Natural killer cell (primary cell): ENCODE data around the gene FURIN. TPM values are rescaled to one million over a fixed set of nuclear protein-coding genes. Genes with fewer than 3 reads are reported as not detected.
A peak's percentile ranks its signal among the peaks of the same experiment; 100 is the strongest.
"Not testable (repeated sequence)": the region's sequence is repeated elsewhere in the genome, so short reads cannot be mapped to it uniquely, and the experiment has no call there.

Experiments used
- ATAC-seq, 3 donors: fragments of 150-1000 bp in 2 of 3; fragments of 200-7000 bp in 1 of 3; cut with Tn5 transposase; 1 replicate in 1 of 3; 2 replicates in 2 of 3; pipeline ENCODE4 v1.10.0; 2021; ENCODE audit warnings: mild to moderate bottlenecking in 2 of 3, moderate library complexity in 2 of 3
- DNase-seq, 2 donors: peaks; one replicate each; pipeline versions ENCODE4 v3.0.0 to v3.0.0-alpha.2; 2013 to 2021; ENCODE audit warnings: mixed read lengths in 1 of 2
- H3K27ac ChIP-seq: one replicate; pipeline ENCODE4 v1.5.1; 2013; ENCODE audit warnings: mild to moderate bottlenecking, low read length
- H3K27me3 ChIP-seq: one replicate; pipeline ENCODE4 v1.6.1; 2013; ENCODE audit warnings: low read length; ENCODE audit not compliant: control insufficient read depth, insufficient read depth
- H3K36me3 ChIP-seq: one replicate; pipeline ENCODE4 v1.6.1; 2013; ENCODE audit warnings: low read length; ENCODE audit not compliant: control insufficient read depth, insufficient read depth
- H3K4me1 ChIP-seq: one replicate; pipeline ENCODE4 v1.6.1; 2013; ENCODE audit warnings: low read length; ENCODE audit not compliant: control insufficient read depth, insufficient read depth
- H3K4me3 ChIP-seq: one replicate; pipeline ENCODE4 v1.5.1; 2013; ENCODE audit warnings: low read length
- H3K9me3 ChIP-seq: one replicate; pipeline ENCODE4 v1.6.1; 2013; ENCODE audit warnings: low read length; ENCODE audit not compliant: control insufficient read depth, insufficient read depth
- H3K27ac Mint-ChIP-seq, 2 donors: one replicate each; pipeline ENCODE4 v1.8.0; 2022; ENCODE audit warnings: mild to moderate bottlenecking in 2 of 2, mixed read lengths in 2 of 2, moderate library complexity in 1 of 2
- H3K27me3 Mint-ChIP-seq, 2 donors: one replicate each; pipeline ENCODE4 v1.8.0; 2022; ENCODE audit warnings: low read depth in 2 of 2, mixed read lengths in 2 of 2
- H3K36me3 Mint-ChIP-seq: one replicate; pipeline ENCODE4 v1.8.0; 2022; ENCODE audit warnings: mixed read lengths
- H3K4me1 Mint-ChIP-seq, 2 donors: one replicate each; pipeline ENCODE4 v1.8.0; 2022; ENCODE audit warnings: mixed read lengths in 2 of 2
- H3K4me3 Mint-ChIP-seq: one replicate; pipeline ENCODE4 v1.8.0; 2022; ENCODE audit warnings: mild to moderate bottlenecking, moderate library complexity, mixed read lengths
- H3K9me3 Mint-ChIP-seq, 2 donors: one replicate each; pipeline ENCODE4 v1.8.0; 2022; ENCODE audit warnings: mixed read lengths in 2 of 2
- CTCF ChIP-seq: fragments of 200-600 bp; IDR thresholded peaks from one replicate; pipeline ENCODE4 v1.8.0; 2022; ENCODE audit warnings: antibody characterized with exemption
- WGBS: methylation state at CpG from one replicate; pipeline ENCODE4 v1.1.7; 2013; ENCODE audit warnings: missing lambda C conversion rate; ENCODE audit not compliant: insufficient coverage; 5-methylcytosine and 5-hydroxymethylcytosine counted together
- intact Hi-C: fragments of 100-400 bp; cut with micrococcal nuclease; formaldehyde crosslinking; loops from one replicate; pipeline ENCODE4 v1.14.2; 2022
- total RNA-seq, 4 donors: library from RNA; stranded (reverse); fragments of 120-200 nt in 1 of 4; gene quantifications; one replicate each; pipeline versions ENCODE4 v1.2.3 to v1.2.4, GENCODE V29; 2013 to 2022

The FURIN gene
- total RNA-seq, 3 donors from 2014 or later (not counting 1 experiment from before 2014, with no cell fraction given), result 110 to 178 (median 172) TPM

GRCh38 chr15:90924375-90924774 lies 56.0 kb downstream of the FURIN start:
- no peak for DNase-seq
- Mint-ChIP-seq H3K9me3 (no peaks in the 10 kb centered on the region), H3K27me3 (no peaks in the 10 kb centered on the region), H3K27ac (no peak overlapping the region), H3K36me3 (peaks cover 15% of the 10 kb centered on the region), H3K4me1 (peaks cover under 1 to 1% of the 10 kb centered on the region in 2 donors), H3K4me3 (no peak overlapping the region)
- peaks cover 4% of the 10 kb centered on the region for H3K4me1 ChIP-seq
- intact Hi-C loops, result no loop called here
- ATAC-seq, result no peak
- no peak overlapping the region for H3K27ac ChIP-seq
- no peaks in the 10 kb centered on the region for H3K9me3 ChIP-seq
- H3K36me3 ChIP-seq, result peaks cover 21% of the 10 kb centered on the region
- no peak overlapping the region for H3K4me3 ChIP-seq
- WGBS, result 71% methylated on average over 4 of the region's 5 CpGs
- TF ChIP-seq CTCF, result no peak
- no peaks in the 10 kb centered on the region for H3K27me3 ChIP-seq

DNA sequence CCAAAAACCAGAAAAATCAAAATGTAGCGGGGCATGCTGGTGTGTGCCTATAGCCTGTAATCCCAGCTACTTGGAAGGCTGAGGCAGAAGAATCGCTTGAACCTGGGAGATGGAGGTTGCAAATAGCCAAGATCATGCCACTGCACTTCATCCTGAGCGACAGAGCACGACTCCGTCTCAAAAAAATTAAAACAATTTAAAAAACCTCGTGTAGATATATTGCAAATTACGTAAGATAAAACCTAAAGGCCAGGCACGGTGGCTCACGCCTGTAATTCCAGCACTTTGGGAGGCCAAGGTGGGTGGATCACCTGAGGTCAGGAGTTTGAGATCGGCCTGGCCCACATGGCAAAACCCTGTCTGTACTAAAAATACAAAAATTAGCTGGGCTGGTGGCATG lies 58.4 kb downstream of the FURIN start:
- peaks cover 21% of the 10 kb centered on the region for H3K4me1 ChIP-seq
- H3K36me3 ChIP-seq, H3K4me3 Mint-ChIP-seq, H3K27ac ChIP-seq, H3K36me3 Mint-ChIP-seq, H3K9me3 ChIP-seq, intact Hi-C loops, H3K27me3 Mint-ChIP-seq, H3K27ac Mint-ChIP-seq, DNase-seq, H3K27me3 ChIP-seq, ATAC-seq, H3K9me3 Mint-ChIP-seq, H3K4me3 ChIP-seq: not testable (repeated sequence)
- WGBS, result 97% methylated on average over 10 of the region's 10 CpGs
- H3K4me1 Mint-ChIP-seq, result peaks cover 24% of the 10 kb centered on the region in 2 donors

- H3K36me3 ChIP-seq, H3K9me3 ChIP-seq, intact Hi-C loops, H3K9me3 Mint-ChIP-seq, ATAC-seq, H3K27me3 ChIP-seq, H3K27ac ChIP-seq, H3K4me3 ChIP-seq, H3K27me3 Mint-ChIP-seq, DNase-seq, H3K36me3 Mint-ChIP-seq: not testable (repeated sequence)
- Mint-ChIP-seq H3K4me1 (peaks cover 30 to 31% of the 10 kb centered on the region in 2 donors), H3K27ac (peak overlapping the region; percentile 76 to 97), H3K4me3 (peak overlapping the region; percentile 67)
- WGBS, result 93% methylated on average over 7 of the region's 7 CpGs
- peaks cover 30% of the 10 kb centered on the region for H3K4me1 ChIP-seq
These were observed 59.7 kb downstream of the FURIN start for GRCh38 chr15:90928106-90928505.

GRCh38 chr15:90929246-90930019 lies 61.0 kb downstream of the FURIN start:
- H3K36me3 ChIP-seq, result no peaks in the 10 kb centered on the region
- peaks cover 36 to 38% of the 10 kb centered on the region in 2 donors for H3K4me1 Mint-ChIP-seq

More at GRCh38 chr15:90929246-90930019, 61.0 kb downstream of the FURIN start:
- Histone ChIP-seq H3K4me3 (peak overlapping the region; percentile 54), H3K4me1 (peaks cover 37% of the 10 kb centered on the region), H3K9me3 (no peaks in the 10 kb centered on the region), H3K27me3 (no peaks in the 10 kb centered on the region), H3K27ac (peak overlapping the region; percentile 78)
- Mint-ChIP-seq H3K27ac (peak overlapping the region; percentile 97), H3K27me3 (no peaks in the 10 kb centered on the region), H3K9me3 (no peaks in the 10 kb centered on the region), H3K4me3 (peak overlapping the region; percentile 94), H3K36me3 (no peaks in the 10 kb centered on the region)
- no peak for TF ChIP-seq CTCF
- intact Hi-C loops, result loop anchor here (1.0 kb wide), 1 partner anchor 26 kb away; the partner anchor contains the start of gene MAN2A2
- DNase-seq, result no peak
- 44% methylated on average over 20 of the region's 21 CpGs for WGBS
- no peak for ATAC-seq
